Astrocyte of the cerebellum (primary cell): ENCODE measurements around the gene VWA8.

Experiments used
- DNase-seq: peaks from one replicate; pipeline ENCODE4 v3.0.0-alpha.2; 2011; ENCODE audit warnings: low read depth
- H3K4me3 ChIP-seq: 2 replicates; pipeline ENCODE4 v1.5.1; 2011; ENCODE audit warnings: mild to moderate bottlenecking, low read depth, low read length, moderate library complexity
- in situ Hi-C: cut with HindIII; loops from 2 replicates; pipeline ENCODE4 v1.10.0; 2017; ENCODE audit warnings: low sequenced_read_pairs
- TF ChIP-seq, protein P1 (sequence below): IDR thresholded peaks from 2 replicates; pipeline ENCODE4 v1.5.1; 2012; ENCODE audit warnings: low read length, low read depth, moderate library complexity, mild to moderate bottlenecking; ENCODE audit errors: missing control alignments

The VWA8 gene

DNA sequence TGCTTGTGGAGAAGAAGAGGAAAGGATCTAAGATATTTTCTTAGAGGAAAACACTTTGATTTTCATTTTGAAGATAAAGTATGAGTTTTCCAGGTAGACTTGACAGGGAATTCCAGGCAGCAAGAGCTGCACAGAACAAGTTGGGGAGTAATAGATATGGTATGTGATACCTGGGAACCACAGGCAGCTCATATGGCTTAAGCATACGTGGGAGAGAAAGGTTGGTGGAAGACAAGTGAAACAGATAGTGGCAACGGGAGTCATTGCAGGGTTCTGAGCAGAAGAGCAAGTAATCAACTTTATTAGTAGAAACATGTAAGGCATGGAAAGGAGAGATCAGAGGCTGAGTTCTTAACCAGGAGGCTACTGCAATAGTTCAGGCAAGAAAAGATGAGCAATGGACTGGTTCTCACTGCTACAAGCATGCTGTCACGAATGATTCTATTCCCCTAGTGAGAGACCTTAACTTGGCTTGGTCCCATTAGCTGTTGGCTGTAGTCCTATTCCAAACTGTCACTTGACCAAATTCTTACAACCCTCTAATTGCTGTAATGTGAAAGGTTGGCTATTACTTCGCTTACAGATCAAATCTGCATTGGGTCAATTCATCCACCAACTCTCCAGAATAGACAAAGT lies 217.9 kb downstream of the VWA8 start:
- no peak for DNase-seq
- TF ChIP-seq, protein P1, sequence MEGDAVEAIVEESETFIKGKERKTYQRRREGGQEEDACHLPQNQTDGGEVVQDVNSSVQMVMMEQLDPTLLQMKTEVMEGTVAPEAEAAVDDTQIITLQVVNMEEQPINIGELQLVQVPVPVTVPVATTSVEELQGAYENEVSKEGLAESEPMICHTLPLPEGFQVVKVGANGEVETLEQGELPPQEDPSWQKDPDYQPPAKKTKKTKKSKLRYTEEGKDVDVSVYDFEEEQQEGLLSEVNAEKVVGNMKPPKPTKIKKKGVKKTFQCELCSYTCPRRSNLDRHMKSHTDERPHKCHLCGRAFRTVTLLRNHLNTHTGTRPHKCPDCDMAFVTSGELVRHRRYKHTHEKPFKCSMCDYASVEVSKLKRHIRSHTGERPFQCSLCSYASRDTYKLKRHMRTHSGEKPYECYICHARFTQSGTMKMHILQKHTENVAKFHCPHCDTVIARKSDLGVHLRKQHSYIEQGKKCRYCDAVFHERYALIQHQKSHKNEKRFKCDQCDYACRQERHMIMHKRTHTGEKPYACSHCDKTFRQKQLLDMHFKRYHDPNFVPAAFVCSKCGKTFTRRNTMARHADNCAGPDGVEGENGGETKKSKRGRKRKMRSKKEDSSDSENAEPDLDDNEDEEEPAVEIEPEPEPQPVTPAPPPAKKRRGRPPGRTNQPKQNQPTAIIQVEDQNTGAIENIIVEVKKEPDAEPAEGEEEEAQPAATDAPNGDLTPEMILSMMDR: no peak
- no peak overlapping the region for H3K4me3 ChIP-seq
- in situ Hi-C loops: no loop called here

DNA sequence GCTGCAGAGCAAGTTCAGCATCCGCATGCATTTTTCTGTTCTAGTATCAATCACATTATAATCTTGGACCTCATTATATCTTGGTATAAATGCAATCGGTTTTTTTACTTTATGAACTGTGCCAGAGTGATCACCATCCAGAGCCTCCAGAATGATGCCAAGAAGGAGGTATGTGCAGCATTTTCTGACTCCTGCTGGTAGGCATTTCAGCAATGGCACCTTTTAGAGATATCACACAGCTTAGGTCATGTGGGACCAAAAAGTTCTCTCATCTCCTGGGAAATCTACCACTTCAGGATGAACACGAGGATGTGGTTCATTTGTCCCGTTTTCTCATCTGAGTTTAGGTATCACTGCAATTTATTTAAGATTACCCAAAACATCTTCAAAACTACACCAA lies 220.4 kb downstream of the VWA8 start:
- H3K4me3 ChIP-seq: no peak overlapping the region
- TF ChIP-seq, protein P1: no peak
- DNase-seq: no peak
- in situ Hi-C loops: no loop called here

DNA sequence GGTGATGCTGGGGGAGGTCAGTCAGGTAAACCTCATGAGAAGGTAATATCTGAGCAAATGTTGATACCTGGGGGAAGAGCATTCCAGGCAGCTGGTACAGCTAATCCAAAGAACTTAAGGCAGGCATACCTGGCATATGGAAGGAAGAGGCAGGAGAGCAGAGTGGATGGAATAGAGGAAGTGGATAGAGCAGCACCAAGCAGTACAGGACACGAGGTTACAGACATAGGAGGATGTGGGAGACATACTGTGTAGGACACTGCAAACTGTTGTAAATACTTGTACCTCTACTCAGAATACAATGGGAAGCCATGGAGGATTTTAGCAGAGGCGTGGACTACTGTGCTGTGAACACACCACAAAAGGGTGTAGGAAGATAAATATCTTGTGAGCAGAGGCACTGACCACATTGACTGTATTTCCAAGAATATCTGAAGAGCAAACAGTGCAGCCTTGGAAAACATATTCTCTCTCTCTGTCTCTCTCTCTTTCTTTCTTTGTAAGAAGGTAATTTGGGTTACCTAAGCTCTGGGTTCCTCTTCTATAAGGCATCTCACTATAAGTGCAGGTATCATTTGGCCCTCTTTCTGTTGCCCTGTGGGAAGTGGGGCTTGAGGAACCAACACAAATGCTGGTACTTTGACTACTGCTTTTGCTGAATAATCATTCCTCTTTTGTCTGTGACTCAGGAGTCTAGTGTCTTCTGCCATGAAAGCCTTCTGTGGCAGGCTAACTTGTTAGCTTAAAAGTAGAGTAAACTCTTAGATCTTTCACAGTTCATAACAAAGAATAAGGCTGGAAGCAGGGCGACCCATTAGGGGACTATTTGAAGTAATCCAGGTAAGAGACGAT lies 238.0 kb downstream of the VWA8 start:
- in situ Hi-C loops: no loop called here
- H3K4me3 ChIP-seq: no peak overlapping the region
- TF ChIP-seq, protein P1: no peak
- no peak for DNase-seq

GRCh38 chr13:41720839-41721561 lies 239.9 kb downstream of the VWA8 start:
- TF ChIP-seq, protein P1: no peak
- in situ Hi-C loops: no loop called here
- DNase-seq: no peak
- H3K4me3 ChIP-seq: no peak overlapping the region

DNA sequence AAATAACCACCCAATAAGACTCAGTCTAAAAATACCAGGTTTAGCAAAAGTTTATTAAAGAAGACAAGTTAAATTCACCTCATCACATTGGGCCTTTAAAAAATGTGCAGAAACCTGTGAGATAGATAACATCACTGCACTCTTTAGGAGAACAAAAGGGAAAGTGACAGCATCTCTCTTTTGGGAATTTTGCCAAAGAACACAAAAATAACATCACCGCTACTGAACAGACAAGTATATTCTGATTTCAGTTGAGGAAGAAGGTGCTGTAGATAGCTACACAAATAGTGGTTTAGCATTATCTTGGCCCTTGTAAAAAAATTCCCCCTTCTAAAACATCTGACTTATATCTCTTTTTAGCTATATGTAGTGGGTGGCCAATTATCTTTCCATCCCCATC lies 244.7 kb downstream of the VWA8 start:
- H3K4me3 ChIP-seq: no peak overlapping the region
- in situ Hi-C loops: no loop called here
- TF ChIP-seq, protein P1: no peak
- DNase-seq: no peak

GRCh38 chr13:41713405-41713804 lies 247.5 kb downstream of the VWA8 start:
- DNase-seq: no peak

More at GRCh38 chr13:41713405-41713804, 247.5 kb downstream of the VWA8 start:
- TF ChIP-seq, protein P1: no peak
- in situ Hi-C loops: no loop called here
- no peak overlapping the region for H3K4me3 ChIP-seq
